Neural cell (in vitro differentiated cells): Measurements from ENCODE around the gene NOL9. TPM values are rescaled to one million over a fixed set of nuclear protein-coding genes. Genes with fewer than 3 reads are reported as not detected.

Experiments used
- H2AFZ ChIP-seq: fragments of 200-600, 300-800 bp; sonication (generic), shearing (Covaris generic); 2 replicates; pipeline ENCODE4 v1.6.0; 2014; ENCODE audit warnings: low read depth, mild to moderate bottlenecking, antibody characterized with exemption, low read length, moderate library complexity
- H3F3A ChIP-seq: fragments of 200-600 bp; shearing (Covaris generic); 2 replicates; pipeline ENCODE4 v1.6.1; 2016; ENCODE audit warnings: mild to moderate bottlenecking, moderate library complexity, mixed read lengths, antibody characterized with exemption, low read length; ENCODE audit not compliant: insufficient read depth, poor library complexity, severe bottlenecking
- H3K27ac ChIP-seq: fragments of 200-600, 300-800 bp; sonication (generic), shearing (Covaris generic); 2 replicates; pipeline ENCODE4 v1.5.1; 2014; ENCODE audit warnings: mild to moderate bottlenecking, low read length, moderate library complexity
- H3K27me3 ChIP-seq: fragments of 300-800, 200-600 bp; sonication (generic), shearing (Covaris generic); 2 replicates; pipeline ENCODE4 v1.6.0; 2014; ENCODE audit warnings: mild to moderate bottlenecking, low read depth, low read length, moderate library complexity; ENCODE audit not compliant: insufficient read depth
- H3K36me3 ChIP-seq: fragments of 300-800, 200-600 bp; sonication (generic), shearing (Covaris generic); 2 replicates; pipeline ENCODE4 v1.5.1; 2014; ENCODE audit warnings: mild to moderate bottlenecking, antibody characterized with exemption, low read length, moderate library complexity; ENCODE audit not compliant: insufficient read depth
- H3K4me2 ChIP-seq: fragments of 300-800, 200-600 bp; sonication (generic), shearing (Covaris generic); 2 replicates; pipeline ENCODE4 v1.6.0; 2014; ENCODE audit warnings: mild to moderate bottlenecking, low read length
- H3K4me3 ChIP-seq: fragments of 300-800, 200-600 bp; sonication (generic), shearing (Covaris generic); 2 replicates; pipeline ENCODE4 v1.5.1; 2014; ENCODE audit warnings: mild to moderate bottlenecking, low read length, moderate library complexity
- H3K79me2 ChIP-seq: fragments of 200-600 bp; shearing (Covaris generic); replicated peaks from 2 replicates; pipeline ENCODE4 v1.6.0; 2014; ENCODE audit warnings: mild to moderate bottlenecking, low read length, moderate library complexity; ENCODE audit not compliant: insufficient read depth
- H3K9ac ChIP-seq: fragments of 300-800, 200-600 bp; sonication (generic), shearing (Covaris generic); 2 replicates; pipeline ENCODE4 v1.6.1; 2016; ENCODE audit warnings: mild to moderate bottlenecking, low read length, mixed read lengths
- H3K9me2 ChIP-seq: fragments of 200-600 bp; shearing (Covaris generic); 2 replicates; pipeline ENCODE4 v1.6.1; 2016; ENCODE audit warnings: mild to moderate bottlenecking, low read length, mixed read lengths; ENCODE audit not compliant: insufficient read depth
- H3K9me3 ChIP-seq: fragments of 200-600, 300-800 bp; sonication (generic), shearing (Covaris generic); 2 replicates; pipeline ENCODE4 v1.6.1; 2016; ENCODE audit warnings: mild to moderate bottlenecking, mixed run types, low read length, moderate library complexity, mixed read lengths
- H4K20me1 ChIP-seq: fragments of 200-600 bp; shearing (Covaris generic); 2 replicates; pipeline ENCODE4 v1.6.1; 2016; ENCODE audit warnings: mild to moderate bottlenecking, mixed run types; ENCODE audit not compliant: insufficient read depth
- EP300 ChIP-seq: fragments of 450-650 bp; conservative IDR thresholded peaks from 2 replicates; pipeline ENCODE4 v1.6.1; 2014; ENCODE audit warnings: antibody characterized with exemption, mild to moderate bottlenecking, moderate library complexity; ENCODE audit not compliant: poor library complexity, severe bottlenecking
- EZH2 ChIP-seq: fragments of 200-600, 300-800 bp; shearing (Covaris generic), sonication (generic); IDR thresholded peaks from 2 replicates; pipeline ENCODE4 v1.6.1; 2014; ENCODE audit warnings: antibody characterized with exemption, low read length, borderline replicate concordance, mild to moderate bottlenecking; ENCODE audit not compliant: insufficient read depth, poor library complexity, severe bottlenecking
- MXI1 ChIP-seq: fragments of 450-650 bp; conservative IDR thresholded peaks from 2 replicates; pipeline ENCODE4 v1.6.1; 2014; ENCODE audit warnings: antibody characterized with exemption, mild to moderate bottlenecking; ENCODE audit not compliant: poor library complexity, severe bottlenecking
- POLR2AphosphoS5 ChIP-seq: IDR thresholded peaks from 2 replicates; pipeline ENCODE4 v1.6.1; 2012
- RAD21 ChIP-seq: fragments of 450-650 bp; conservative IDR thresholded peaks from 2 replicates; pipeline ENCODE4 v1.6.1; 2014; ENCODE audit warnings: antibody characterized with exemption, mild to moderate bottlenecking, moderate library complexity
- SMC3 ChIP-seq: fragments of 450-650 bp; conservative IDR thresholded peaks from 2 replicates; pipeline ENCODE4 v1.6.1; 2014; ENCODE audit warnings: antibody characterized with exemption, mild to moderate bottlenecking, moderate library complexity; ENCODE audit not compliant: poor library complexity
- TAF1 ChIP-seq: IDR thresholded peaks from 2 replicates; pipeline ENCODE4 v1.6.1; 2012; ENCODE audit warnings: low read depth
- polyA plus RNA-seq: library from polyadenylated mRNA; depleted of rRNA; stranded (reverse); fragments of >200 nt; gene quantifications from 2 replicates; pipeline ENCODE4 v1.2.3, GENCODE V29; 2014
- TF ChIP-seq, protein P1 (sequence below): IDR thresholded peaks from 2 replicates; pipeline ENCODE4 v1.6.1; 2012; ENCODE audit warnings: borderline replicate concordance
- TF ChIP-seq, protein P2 (sequence below): fragments of 450-650 bp; IDR thresholded peaks from 2 replicates; pipeline ENCODE4 v1.5.1; 2014; ENCODE audit warnings: antibody characterized with exemption, mild to moderate bottlenecking, moderate library complexity; ENCODE audit not compliant: poor library complexity, severe bottlenecking

The NOL9 gene
- polyA plus RNA-seq, 1 donor from 2014 or later, result 30.7 TPM

DNA sequence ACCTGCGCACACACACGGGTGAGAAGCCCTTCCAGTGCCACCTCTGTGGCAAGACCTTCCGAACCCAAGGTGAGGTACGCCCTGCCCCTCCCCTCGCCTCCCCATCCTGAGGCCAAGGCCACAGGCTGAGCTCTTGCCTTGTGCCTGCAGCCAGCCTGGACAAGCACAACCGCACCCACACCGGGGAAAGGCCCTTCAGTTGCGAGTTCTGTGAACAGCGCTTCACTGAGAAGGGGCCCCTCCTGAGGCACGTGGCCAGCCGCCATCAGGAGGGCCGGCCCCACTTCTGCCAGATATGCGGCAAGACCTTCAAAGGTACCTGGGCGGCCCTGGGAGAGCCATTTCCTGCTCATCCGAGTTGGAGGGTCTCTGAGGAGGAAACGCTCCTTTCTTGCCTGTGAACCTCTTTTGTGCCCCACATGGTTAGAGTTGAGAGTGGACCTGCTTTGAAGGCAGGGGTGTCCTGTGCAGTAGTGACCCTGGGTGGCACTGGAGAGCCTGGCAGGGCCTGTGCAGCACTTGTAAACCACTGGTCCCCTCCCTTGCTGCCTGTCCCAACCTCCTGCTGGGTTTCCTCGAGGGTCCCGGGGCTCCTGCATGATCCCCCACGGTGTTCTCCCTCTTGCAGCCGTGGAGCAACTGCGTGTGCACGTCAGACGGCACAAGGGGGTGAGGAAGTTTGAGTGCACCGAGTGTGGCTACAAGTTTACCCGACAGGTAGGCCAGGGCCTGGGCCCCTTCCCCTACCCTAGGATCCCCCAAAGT is 34.0 kb upstream of the NOL9 start (continued):
- TF ChIP-seq, protein P1, sequence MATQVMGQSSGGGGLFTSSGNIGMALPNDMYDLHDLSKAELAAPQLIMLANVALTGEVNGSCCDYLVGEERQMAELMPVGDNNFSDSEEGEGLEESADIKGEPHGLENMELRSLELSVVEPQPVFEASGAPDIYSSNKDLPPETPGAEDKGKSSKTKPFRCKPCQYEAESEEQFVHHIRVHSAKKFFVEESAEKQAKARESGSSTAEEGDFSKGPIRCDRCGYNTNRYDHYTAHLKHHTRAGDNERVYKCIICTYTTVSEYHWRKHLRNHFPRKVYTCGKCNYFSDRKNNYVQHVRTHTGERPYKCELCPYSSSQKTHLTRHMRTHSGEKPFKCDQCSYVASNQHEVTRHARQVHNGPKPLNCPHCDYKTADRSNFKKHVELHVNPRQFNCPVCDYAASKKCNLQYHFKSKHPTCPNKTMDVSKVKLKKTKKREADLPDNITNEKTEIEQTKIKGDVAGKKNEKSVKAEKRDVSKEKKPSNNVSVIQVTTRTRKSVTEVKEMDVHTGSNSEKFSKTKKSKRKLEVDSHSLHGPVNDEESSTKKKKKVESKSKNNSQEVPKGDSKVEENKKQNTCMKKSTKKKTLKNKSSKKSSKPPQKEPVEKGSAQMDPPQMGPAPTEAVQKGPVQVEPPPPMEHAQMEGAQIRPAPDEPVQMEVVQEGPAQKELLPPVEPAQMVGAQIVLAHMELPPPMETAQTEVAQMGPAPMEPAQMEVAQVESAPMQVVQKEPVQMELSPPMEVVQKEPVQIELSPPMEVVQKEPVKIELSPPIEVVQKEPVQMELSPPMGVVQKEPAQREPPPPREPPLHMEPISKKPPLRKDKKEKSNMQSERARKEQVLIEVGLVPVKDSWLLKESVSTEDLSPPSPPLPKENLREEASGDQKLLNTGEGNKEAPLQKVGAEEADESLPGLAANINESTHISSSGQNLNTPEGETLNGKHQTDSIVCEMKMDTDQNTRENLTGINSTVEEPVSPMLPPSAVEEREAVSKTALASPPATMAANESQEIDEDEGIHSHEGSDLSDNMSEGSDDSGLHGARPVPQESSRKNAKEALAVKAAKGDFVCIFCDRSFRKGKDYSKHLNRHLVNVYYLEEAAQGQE, result no peak
- TF ChIP-seq POLR2AphosphoS5, result no peak

DNA sequence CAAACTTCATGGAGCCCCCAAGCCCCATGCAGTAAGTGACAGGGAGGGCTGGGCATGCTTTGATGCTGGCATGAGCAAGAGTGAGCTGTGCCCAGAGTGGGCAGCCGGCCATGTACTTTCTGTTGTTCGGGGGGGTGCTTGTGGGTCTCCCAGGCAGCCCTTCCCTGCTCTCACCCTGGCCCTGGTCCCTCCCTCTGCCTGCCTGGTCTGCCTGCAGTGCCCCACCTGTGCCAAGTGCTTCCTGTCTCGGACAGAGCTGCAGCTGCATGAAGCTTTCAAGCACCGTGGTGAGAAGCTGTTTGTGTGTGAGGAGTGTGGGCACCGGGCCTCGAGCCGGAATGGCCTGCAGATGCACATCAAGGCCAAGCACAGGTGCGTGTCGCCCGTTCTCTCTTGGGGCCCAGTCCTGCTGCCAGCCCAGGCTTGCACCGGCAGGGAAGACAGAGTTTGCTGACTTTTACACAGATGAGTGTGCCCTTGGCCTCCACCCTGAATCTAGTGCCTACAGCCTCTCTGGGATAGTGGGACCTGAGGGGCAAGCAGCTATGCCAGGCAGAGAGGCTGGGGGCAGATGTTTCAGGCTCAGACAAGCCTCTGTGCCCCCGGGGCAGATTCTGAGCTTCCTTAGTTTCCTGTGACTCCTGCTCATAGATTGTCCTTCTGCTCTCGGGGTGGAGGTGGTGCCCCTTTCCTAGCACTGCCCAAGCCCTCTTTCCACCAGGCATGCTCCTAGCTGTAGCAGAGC is 33.1 kb upstream of the NOL9 start:
- H3K4me2 ChIP-seq, result no peak overlapping the region
- no peak overlapping the region for H3K27ac ChIP-seq
- H3K4me3 ChIP-seq, result no peak overlapping the region
- H3K79me2 ChIP-seq, result no peaks in the 10 kb centered on the region
- no peaks in the 10 kb centered on the region for H3K9me2 ChIP-seq
- no peaks in the 10 kb centered on the region for H3K36me3 ChIP-seq
- H3K9me3 ChIP-seq, result no peaks in the 10 kb centered on the region
- H3K9ac ChIP-seq, result no peak overlapping the region
- no peak overlapping the region for H2AFZ ChIP-seq
- H3F3A ChIP-seq, result no peaks in the 10 kb centered on the region
- TF ChIP-seq, protein P2, sequence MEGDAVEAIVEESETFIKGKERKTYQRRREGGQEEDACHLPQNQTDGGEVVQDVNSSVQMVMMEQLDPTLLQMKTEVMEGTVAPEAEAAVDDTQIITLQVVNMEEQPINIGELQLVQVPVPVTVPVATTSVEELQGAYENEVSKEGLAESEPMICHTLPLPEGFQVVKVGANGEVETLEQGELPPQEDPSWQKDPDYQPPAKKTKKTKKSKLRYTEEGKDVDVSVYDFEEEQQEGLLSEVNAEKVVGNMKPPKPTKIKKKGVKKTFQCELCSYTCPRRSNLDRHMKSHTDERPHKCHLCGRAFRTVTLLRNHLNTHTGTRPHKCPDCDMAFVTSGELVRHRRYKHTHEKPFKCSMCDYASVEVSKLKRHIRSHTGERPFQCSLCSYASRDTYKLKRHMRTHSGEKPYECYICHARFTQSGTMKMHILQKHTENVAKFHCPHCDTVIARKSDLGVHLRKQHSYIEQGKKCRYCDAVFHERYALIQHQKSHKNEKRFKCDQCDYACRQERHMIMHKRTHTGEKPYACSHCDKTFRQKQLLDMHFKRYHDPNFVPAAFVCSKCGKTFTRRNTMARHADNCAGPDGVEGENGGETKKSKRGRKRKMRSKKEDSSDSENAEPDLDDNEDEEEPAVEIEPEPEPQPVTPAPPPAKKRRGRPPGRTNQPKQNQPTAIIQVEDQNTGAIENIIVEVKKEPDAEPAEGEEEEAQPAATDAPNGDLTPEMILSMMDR, result no peak
- TF ChIP-seq MXI1 (no peak), SMC3 (no peak), EZH2 (no peak), RAD21 (no peak), EP300 (no peak), TAF1 (no peak), POLR2AphosphoS5 (no peak)
- TF ChIP-seq, protein P1, result no peak
- H4K20me1 ChIP-seq, result no peaks in the 10 kb centered on the region
- no peaks in the 10 kb centered on the region for H3K27me3 ChIP-seq
